Ectodermal cell (in vitro differentiated cells): ENCODE measurements around the gene GPR152. TPM values are rescaled to one million over a fixed set of nuclear protein-coding genes. Genes with fewer than 3 reads are reported as not detected.

ENCODE experiments used
- H3K27ac ChIP-seq: 2 replicates; pipeline ENCODE4 v1.7.0; 2013; ENCODE audit warnings: mild to moderate bottlenecking, low read depth, low read length; ENCODE audit not compliant: insufficient read depth, poor library complexity, severe bottlenecking
- H3K27me3 ChIP-seq: 2 replicates; pipeline ENCODE4 v1.7.0; 2013; ENCODE audit warnings: mild to moderate bottlenecking, low read length; ENCODE audit not compliant: insufficient read depth, control insufficient read depth, poor library complexity, severe bottlenecking
- H3K36me3 ChIP-seq: one replicate; pipeline ENCODE4 v1.7.0; 2013; ENCODE audit warnings: low read length; ENCODE audit not compliant: control insufficient read depth, insufficient read depth
- H3K4me1 ChIP-seq: one replicate; pipeline ENCODE4 v1.7.0; 2013; ENCODE audit warnings: low read length; ENCODE audit not compliant: control insufficient read depth, insufficient read depth
- H3K4me3 ChIP-seq: 2 replicates; pipeline ENCODE4 v1.7.0; 2013; ENCODE audit warnings: low read depth, low read length, control low read depth; ENCODE audit not compliant: insufficient read depth
- H3K9me3 ChIP-seq: 2 replicates; pipeline ENCODE4 v1.7.0; 2013; ENCODE audit warnings: mild to moderate bottlenecking, low read length, moderate library complexity; ENCODE audit not compliant: control insufficient read depth
- WGBS, 2 experiments: methylation state at CpG; one replicate each; pipeline ENCODE4 v1.1.7; 2013; ENCODE audit warnings: missing lambda C conversion rate in 2 of 2; 5-methylcytosine and 5-hydroxymethylcytosine counted together
- polyA plus RNA-seq, 4 experiments: library from polyadenylated mRNA; stranded (reverse); fragments of 50-300 nt; gene quantifications; one replicate each; pipeline ENCODE4 v1.2.3, GENCODE V29; 2013

The GPR152 gene
- polyA plus RNA-seq (2013, experiment 1 of 4): not detected
- polyA plus RNA-seq (2013, experiment 2 of 4): not detected
- polyA plus RNA-seq (2013, experiment 3 of 4): not detected
- not detected for polyA plus RNA-seq (2013, experiment 4 of 4)

GRCh38 chr11:67452141-67452952 lies at the start of gene GPR152:
Gene GPR152 (minus strand): TSS chr11:67452729. CDS start chr11:67452724, 5 bp downstream.
- H3K27ac ChIP-seq: no peak within 1 kb of the TSS
- WGBS, 2 experiments: 94 to 95% methylated on average over 33 of the region's 33 CpGs

GRCh38 chr11:67501854-67502253 lies 49.3 kb upstream of the GPR152 start:
- no peaks in the 10 kb centered on the region for H3K36me3 ChIP-seq
- H3K9me3 ChIP-seq: no peaks in the 10 kb centered on the region
- no peak overlapping the region for H3K27ac ChIP-seq
- peaks cover 17% of the 10 kb centered on the region for H3K4me1 ChIP-seq
- 96% methylated on average over 18 of the region's 18 CpGs for WGBS, 2 experiments
- H3K27me3 ChIP-seq: peaks cover 12% of the 10 kb centered on the region
- no peak overlapping the region for H3K4me3 ChIP-seq

More at GRCh38 chr11:67452141-67452952, at the start of gene GPR152:
- no peaks in the 10 kb centered on the region for H3K36me3 ChIP-seq
- no peak within 1 kb of the TSS for H3K4me3 ChIP-seq
- no peaks in the 10 kb centered on the region for H3K27me3 ChIP-seq
- no peaks in the 10 kb centered on the region for H3K9me3 ChIP-seq
- H3K4me1 ChIP-seq: peaks cover 5% of the 10 kb centered on the region

- WGBS, 2 experiments: 93 to 94% methylated on average over 9 of the region's 9 CpGs
Observed at GRCh38 chr11:67500831-67501715, 48.5 kb upstream of the GPR152 start.

GRCh38 chr11:67500484-67500821 lies 47.9 kb upstream of the GPR152 start:
- Histone ChIP-seq H3K4me3 (no peak overlapping the region), H3K4me1 (peaks cover 11% of the 10 kb centered on the region), H3K27ac (no peak overlapping the region), H3K27me3 (peaks cover 12% of the 10 kb centered on the region), H3K36me3 (no peaks in the 10 kb centered on the region), H3K9me3 (no peaks in the 10 kb centered on the region)
- 92 to 93% methylated on average over 1 of the region's 1 CpG for WGBS, 2 experiments

More at GRCh38 chr11:67500831-67501715, 48.5 kb upstream of the GPR152 start:
- H3K27me3 ChIP-seq: peaks cover 12% of the 10 kb centered on the region
- no peak overlapping the region for H3K4me3 ChIP-seq
- no peaks in the 10 kb centered on the region for H3K9me3 ChIP-seq
- no peak overlapping the region for H3K27ac ChIP-seq
- peaks cover 17% of the 10 kb centered on the region for H3K4me1 ChIP-seq
- no peaks in the 10 kb centered on the region for H3K36me3 ChIP-seq

- Histone ChIP-seq H3K4me1 (peaks cover 11% of the 10 kb centered on the region), H3K4me3 (no peak overlapping the region), H3K9me3 (no peaks in the 10 kb centered on the region), H3K27ac (no peak overlapping the region), H3K27me3 (peaks cover 12% of the 10 kb centered on the region), H3K36me3 (no peaks in the 10 kb centered on the region)
- 95% methylated on average over 26 of the region's 26 CpGs for WGBS, 2 experiments
Observed at GRCh38 chr11:67499808-67500483, 47.4 kb upstream of the GPR152 start.

- Histone ChIP-seq H3K4me1 (peaks cover 7% of the 10 kb centered on the region), H3K9me3 (no peaks in the 10 kb centered on the region), H3K27me3 (peaks cover 7% of the 10 kb centered on the region), H3K36me3 (no peaks in the 10 kb centered on the region), H3K27ac (no peak overlapping the region), H3K4me3 (no peak overlapping the region)
- WGBS, 2 experiments: 92 to 93% methylated on average over 21 of the region's 21 CpGs
Observed at GRCh38 chr11:67498544-67498972, 46.0 kb upstream of the GPR152 start.

- H3K36me3 ChIP-seq: peaks cover 5% of the 10 kb centered on the region
- H3K27ac ChIP-seq: no peak overlapping the region
- no peaks in the 10 kb centered on the region for H3K9me3 ChIP-seq
- H3K4me3 ChIP-seq: no peak overlapping the region
- H3K4me1 ChIP-seq: no peaks in the 10 kb centered on the region
- H3K27me3 ChIP-seq: no peaks in the 10 kb centered on the region
- 93 to 95% methylated on average over 21 of the region's 21 CpGs for WGBS, 2 experiments
Observed at GRCh38 chr11:67497656-67498291, 45.2 kb upstream of the GPR152 start.

GRCh38 chr11:67496113-67496512 lies 43.6 kb upstream of the GPR152 start:
- no peaks in the 10 kb centered on the region for H3K27me3 ChIP-seq

GRCh38 chr11:67495234-67496005 lies 42.9 kb upstream of the GPR152 start:
- H3K4me3 ChIP-seq: no peak overlapping the region
- peaks cover 11% of the 10 kb centered on the region for H3K36me3 ChIP-seq
- no peaks in the 10 kb centered on the region for H3K4me1 ChIP-seq
- no peaks in the 10 kb centered on the region for H3K27me3 ChIP-seq
- H3K27ac ChIP-seq: no peak overlapping the region
- WGBS, 2 experiments: 94% methylated on average over 16 of the region's 16 CpGs
- no peaks in the 10 kb centered on the region for H3K9me3 ChIP-seq

More at GRCh38 chr11:67496113-67496512, 43.6 kb upstream of the GPR152 start:
- Histone ChIP-seq H3K9me3 (no peaks in the 10 kb centered on the region), H3K4me1 (no peaks in the 10 kb centered on the region), H3K27ac (no peak overlapping the region), H3K36me3 (peaks cover 11% of the 10 kb centered on the region), H3K4me3 (no peak overlapping the region)
- 95 to 96% methylated on average over 12 of the region's 12 CpGs for WGBS, 2 experiments
